CD4-positive, alpha-beta T cell treated with Interleukin-6 at 100 ng/mL for 8 hours (primary cell): ENCODE results near the gene OPCML.

Experiments
- DNase-seq: peaks from one replicate; pipeline ENCODE4 v3.0.0-alpha.2; 2020; ENCODE audit warnings: mixed read lengths, low spot score

Gene OPCML

DNA sequence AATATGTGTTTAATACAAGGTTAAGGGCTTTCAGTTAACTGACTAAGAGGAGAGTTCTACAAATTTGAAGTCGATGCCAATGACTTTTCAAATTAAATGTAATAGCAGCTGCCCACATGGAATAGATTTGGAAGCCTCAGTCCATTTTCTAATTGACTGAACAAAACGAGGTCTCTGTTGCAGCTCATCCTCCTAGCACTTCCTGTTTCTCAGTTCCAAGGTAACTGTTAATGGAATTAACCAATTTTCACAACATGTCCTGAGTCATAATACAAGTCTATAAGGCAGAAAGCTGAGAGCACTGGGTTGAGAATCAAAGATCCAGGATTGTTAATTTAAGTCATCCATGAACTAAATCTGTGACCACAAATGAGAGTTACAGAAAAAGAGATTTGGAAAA is 177.2 kb downstream of the OPCML start:
- DNase-seq = no peak

DNA sequence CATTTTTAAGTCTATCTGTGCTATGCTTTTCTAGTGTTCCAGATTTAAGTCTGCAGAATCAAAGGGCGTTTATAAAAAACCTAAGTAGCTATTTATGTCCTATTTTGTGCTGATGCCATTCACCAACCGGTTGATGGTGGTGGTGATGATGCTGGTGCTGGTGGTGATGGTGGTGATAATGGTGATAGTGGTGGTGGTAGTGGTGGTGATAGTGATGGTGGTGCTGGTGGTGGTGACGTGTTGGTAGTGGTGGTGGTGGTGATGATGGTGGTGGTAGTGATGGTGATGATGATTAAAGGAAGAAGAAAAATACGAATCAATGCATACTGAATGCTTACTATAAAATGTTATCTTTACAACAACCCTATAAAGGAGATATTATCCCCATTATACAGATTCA is 178.2 kb downstream of the OPCML start:
- no peak for DNase-seq

DNA sequence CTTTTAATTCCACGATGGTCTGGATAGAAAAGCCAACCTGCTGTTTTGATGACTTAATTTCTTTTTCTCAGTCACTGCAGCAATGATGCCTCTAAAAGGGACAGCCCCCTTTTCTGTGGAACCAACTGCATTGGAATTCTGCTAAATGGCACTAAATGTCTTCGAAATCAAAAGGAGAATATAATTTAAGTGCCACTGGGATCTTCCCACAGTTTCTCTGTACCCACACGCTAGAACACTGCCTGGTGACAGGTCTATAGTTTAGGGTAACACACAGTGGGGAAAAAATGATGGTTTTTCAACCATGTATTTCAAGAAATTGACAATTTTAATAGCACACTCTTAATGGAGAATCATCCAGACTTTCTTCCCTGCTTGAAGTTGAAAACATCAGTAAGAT is 182.3 kb downstream of the OPCML start:
- no peak for DNase-seq

DNA sequence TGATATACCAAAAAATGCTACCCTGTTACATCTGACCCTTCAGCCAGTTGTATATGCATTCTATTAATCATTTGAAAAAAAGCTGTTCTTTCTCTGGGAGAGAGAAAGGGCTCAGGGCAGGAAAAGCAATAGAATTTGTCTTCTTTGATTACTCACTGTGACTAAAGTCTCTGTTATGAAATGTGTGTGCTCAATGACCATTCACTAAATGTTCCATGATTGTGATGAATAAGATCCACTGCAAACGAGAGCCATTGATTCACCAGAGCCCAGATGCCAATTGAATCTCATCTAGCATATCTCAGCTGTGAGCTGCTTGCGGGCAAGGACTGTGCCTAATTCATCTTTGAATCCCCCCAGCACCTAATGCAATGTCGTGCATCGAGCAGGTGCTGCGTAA is 184.3 kb downstream of the OPCML start:
- no peak for DNase-seq

DNA sequence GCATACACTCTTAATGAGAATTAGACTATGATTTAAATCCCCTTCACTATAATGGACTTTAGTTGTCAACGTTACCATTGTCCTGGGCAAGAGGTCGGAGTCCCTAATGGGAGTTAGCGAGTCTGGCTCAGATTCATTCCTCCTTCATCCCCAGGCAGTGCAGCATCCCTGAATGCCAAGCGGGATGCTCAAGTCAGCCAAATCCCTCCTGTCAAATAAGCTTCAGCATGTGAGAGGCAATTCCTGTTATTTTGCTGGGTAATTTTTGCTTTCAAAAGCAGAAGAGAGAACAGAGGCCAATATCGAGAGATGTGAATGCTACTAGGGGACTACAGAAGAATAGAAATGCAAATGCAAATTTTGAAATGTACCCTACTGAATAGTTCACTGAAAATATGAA is 186.2 kb downstream of the OPCML start:
- no peak for DNase-seq

DNA sequence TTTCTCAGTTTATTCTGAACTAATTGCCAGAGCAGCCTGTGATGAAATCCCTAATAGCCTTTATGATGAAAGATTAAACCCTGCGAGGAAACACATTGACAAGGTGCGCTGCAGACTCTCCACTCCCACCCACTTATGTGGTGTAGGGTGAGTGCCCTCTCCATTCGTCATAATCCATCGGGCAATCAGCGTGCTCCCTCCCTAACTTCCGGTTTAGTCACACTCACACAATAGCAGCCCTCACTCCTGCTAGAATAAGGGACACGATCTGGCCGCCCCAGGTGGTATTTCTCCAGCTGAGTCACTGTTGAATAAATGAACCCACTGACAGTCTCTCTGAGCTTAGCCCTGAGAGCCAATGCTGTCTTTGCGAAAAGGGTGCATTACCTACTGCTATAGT is 188.3 kb downstream of the OPCML start:
- DNase-seq = no peak

DNA sequence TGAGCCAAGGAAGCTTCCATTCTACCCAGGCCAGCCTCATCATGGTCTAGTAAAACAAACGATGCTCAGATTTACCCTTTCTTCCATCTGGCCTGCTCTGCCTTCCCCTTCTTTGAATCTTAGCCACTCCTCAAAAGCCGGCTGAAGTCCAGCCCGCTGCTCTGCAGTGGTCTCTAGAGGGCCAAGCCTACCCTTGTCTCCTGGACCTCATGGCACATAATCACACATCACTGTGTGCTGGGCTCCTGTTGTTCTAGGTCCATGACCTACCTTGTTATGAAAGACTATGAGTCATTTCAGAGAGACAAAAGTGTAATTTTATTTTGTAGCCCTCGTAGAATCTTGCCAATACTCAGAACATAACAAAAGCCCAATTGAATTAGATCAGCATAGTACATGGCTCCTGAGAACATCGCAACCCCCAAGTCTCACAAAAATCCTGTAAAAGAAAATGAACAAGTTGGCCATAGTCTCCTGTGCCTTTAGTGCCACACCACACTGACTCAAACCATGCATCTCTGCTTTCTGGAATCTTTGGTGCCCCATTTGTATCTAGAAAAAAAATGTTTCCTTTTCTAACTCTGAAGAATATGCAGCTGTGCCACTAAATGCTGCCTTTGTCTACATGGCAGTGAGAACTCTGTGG is 192.7 kb downstream of the OPCML start:
- no peak for DNase-seq

DNA sequence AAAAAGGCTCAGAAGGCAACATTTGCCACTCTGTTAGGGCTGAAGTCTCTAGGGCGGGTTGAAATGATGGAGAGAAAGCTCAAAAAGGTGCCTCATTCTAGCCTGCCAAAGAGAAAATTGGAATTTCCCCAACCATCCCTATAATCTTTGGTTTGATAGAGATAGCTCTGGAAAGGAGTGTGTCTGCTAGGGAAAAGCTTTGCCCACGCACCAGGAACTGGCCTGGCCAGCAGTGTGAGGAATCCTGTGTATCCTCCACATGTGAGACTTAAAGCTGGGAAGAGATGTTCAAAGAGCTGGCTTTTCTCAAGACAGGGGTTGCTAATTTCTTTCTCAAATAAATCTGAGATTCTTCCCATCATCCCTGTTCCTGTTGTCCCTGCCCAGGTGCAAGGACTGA is 193.7 kb downstream of the OPCML start:
- DNase-seq = no peak

DNA sequence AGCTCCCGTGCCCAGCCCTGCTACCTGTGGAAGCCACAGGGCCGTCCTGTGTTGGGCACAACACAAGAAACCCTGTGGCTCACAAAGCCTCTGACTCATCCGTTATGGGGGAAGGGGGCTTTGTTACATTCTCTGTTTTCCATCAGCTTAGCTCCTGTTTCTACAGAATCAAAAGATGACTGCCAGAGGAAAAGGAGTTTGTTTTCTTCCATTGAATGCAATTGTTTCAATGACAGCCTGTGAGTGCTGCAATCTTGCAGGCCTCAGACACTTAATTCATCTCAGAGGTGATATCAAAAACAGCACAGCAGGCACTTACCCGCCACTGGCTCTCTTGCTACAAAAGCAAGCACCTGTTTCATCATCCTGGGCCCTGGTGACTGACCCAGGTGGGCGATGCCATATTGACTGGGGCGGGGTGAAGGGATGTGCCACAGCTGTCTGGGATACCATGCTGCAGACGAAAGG is 194.3 kb downstream of the OPCML start:
- DNase-seq = no peak

DNA sequence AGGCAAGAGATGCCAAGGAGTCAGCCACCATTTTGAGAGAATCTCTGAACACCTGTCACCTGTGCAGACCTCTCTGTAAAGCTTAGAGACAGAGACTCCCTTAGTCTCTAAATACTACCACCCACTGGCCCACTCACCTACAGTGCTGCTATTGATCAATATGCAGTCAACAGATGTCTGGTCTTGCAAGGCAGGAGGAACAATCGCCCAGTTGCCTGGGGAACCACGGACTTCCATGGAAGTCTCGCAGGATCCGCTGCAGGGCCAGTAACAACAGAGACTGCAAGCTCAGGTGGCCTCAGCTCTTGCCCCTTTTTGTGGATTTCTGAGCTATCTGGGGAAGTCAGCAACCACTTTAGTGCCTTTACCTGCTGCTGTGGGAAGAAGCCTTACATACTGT is 195.1 kb downstream of the OPCML start:
- no peak for DNase-seq

DNA sequence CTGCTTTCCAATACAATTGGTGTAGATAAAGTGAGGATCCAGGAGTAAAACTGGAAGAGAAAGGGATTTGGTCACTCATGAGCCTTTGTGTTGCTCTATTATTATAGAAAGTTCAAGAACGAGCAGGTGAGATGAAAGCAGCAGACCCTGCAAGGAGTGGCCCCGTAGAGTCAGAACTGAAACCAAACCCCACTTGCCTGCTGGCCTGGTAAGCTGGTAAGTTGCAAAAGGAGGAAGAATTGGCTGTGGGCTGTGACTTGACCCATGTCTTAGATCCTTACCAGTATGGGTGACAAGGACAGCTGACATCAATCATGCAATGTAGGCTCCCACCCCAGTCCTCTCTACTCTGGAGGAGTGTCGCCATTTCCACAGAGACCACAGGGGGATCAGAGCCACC is 201.3 kb downstream of the OPCML start:
- DNase-seq = no peak

DNA sequence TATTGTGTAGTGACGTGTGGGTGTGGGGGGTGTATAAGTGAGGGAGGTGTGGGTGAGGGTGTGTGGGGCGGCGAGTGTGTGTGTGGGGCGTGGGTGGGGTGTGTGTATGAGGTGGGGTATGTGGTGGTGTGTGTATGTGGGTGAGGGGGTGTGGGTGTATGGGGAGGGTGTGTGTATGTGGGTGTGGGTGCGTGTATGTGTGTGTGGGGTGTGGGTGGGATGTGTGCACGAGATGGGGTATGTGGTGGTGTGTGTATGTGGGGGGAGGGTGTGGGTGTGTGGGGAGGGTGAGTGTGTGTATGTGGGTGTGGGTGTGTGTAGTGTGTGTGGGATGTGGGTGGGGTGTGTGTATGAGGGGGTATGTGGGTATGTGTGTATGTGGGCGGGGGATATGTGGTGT is 205.5 kb downstream of the OPCML start:
- no peak for DNase-seq

DNA sequence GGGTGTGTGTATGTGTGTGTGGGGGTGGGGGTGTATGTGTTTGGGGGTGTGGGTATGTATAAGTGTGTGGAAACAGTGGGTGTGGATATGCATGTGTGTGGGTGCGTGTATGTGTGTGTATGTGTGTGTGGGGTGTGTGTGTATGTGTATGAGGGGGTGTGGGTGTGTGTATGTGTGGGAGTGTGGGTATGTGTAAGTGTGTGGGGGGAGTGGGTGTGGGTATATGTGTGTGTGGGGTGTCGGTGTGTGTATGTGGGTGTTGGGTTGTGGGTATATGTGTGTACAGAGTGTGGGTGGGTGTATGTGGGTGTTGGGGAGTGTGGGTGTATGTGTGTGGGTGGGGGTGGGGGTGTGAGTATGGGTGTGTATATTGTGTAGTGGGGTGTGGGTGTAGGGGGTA is 206.0 kb downstream of the OPCML start:
- DNase-seq = no peak

DNA sequence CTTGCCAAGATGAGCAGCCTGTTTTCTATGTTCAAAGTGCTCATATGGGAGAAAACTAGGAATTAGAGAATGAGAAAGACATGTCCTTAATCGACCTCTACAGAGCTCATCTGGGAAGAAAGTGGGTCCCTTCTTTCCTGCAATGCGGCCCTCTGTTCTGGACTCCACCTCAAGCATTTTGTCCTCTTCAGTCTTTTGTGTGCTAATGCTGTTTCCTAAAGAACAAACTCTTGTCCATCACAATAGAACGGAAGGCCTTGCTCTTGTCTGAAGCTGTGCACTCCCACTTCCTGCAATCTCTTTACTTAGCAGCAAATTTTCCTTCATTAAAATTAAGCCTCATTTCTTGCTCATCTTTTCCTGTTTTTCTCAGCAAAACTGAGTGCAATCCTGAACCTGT is 206.6 kb downstream of the OPCML start:
- no peak for DNase-seq

DNA sequence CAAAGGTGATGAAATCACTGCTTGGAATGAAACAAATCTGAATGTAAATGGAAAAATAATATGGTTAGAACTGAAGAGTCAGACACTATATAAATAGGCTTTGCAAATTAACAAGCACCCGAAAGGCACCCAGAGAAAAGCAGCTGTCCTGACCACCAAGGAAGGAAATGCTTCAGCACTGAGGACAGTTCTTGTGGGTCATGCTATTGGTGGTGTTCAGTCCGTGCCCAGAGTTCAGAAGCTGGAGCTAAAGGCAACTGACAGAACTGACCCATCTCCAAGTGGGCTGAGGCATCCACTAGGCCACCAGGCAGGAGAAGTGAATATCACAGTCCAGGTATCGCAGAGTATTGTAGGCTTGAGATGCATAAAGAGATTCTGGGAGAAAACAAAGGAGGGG is 208.9 kb downstream of the OPCML start:
- no peak for DNase-seq

DNA sequence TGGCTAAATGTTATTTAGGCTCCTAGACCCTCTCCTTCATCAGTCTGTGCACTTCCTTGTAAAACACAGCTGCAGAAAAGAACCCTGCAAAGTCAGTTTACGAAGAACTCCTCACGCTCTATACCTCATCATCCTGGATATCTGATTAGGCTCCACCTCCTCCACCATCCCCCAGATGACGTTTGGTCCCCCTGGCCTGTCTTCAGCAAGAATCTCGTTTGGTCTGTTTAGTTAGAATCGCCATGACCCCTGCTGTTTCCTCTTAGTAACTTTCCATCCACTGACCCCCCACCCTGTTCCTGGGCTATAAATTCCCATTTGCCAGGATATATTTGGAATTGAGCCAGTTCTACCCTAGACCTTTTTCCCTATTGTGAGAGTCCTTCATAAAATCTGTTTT is 214.1 kb downstream of the OPCML start:
- DNase-seq = no peak

DNA sequence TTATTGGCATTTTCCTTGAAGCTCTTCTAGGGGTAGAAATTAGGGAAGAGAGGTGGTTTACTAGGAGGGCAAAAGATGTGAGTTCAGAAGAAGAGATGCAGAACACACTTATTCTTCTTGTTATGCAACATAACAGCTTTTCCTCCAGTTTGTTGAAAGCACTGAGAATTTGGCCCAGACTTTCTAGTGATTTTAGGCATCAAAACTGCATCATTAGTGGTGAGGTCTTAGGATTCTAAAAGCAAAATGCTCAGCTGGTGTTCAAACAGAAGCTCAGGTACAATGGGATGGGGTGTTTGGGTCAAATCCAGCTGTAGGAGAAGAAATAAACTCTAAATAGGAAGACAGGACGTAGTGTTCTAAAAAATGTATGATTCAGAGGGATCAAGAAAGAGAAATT is 221.1 kb downstream of the OPCML start:
- no peak for DNase-seq

DNA sequence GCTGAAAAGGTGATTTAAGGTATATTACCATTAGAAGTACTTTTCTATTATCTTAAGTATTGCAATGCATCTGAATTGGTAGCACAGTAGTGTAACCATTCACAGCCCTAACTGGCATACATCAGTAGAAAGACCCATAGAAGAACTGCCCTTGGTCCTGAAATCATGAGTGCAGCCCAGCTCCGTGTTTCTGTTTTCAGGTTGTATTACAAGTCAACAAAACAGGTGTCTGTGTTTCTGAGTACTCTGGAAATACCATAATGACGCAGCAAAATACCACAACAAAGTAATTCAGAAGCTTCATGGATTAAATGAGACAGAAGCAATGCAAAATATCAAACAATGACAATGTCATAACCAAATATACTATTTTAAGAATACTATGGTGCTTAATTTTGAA is 226.3 kb downstream of the OPCML start:
- no peak for DNase-seq

DNA sequence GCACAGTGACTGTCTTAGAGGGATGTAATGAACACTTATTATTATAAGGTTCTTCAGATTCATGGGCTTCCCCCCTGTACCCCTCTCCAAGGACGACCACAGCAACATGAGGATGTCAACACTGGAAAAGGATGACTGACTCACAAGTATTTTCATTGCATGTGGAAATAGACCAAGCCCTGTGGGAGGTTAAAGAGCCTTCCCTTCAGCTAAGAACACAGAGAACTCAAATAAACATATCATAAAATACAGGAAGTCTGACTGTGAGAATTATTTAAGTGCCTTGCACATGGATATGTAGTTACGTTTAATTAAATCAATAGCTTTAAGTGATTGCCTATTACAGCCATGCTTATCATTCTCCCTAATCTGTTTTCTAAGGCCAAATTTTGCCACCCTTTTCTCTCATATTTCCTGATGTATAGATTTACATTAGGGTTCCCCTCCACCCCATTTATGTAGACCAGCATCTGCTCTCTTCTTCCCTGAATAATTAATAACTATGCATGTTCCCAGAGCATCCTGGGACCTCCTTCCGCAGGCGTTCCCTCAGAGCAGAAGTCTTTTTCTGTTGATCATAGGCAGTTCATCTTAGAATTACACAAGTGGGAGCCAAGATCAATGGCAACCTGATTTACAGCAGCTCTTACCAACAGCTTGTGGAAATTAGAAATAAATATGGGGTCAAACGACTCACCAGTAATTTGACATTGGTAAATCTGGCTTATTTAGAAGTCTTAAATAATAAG is 226.9 kb downstream of the OPCML start:
- no peak for DNase-seq

DNA sequence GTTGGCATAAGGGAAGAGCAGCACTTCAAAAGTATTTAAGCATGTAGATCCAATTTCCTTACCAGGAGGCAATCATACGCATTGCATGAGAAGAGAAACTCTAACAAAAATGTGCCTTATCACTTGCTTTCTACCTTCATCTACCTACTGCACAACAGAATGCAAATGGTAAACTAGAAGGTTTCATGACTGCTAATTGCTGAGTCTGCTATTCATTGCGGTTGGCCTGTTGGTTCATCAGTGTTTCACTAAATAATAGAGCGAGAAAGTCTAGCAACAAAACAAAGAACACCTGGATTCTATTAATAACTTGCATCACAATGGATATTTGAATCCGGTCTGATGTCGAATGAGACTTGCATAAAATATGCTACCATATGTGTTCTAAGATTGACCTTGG is 229.0 kb downstream of the OPCML start:
- no peak for DNase-seq

DNA sequence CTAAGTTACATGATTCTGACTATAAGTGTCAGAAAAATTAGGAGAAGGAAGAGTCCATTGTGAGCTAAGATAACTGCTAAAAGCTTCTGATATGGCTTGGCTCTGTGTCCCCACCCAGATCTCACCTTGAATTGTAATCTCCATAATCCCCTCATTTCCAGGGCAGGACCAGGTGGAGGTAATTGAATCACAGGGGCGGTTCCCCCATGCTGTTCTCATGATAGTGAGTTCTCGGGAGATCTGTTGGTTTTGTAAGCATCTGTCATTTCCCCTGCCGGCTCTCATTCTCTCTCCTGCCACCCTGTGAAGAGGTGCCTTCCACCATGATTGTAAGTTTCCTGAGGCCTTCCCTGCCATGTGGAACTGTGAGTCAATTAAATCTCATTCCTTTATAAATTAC is 230.2 kb downstream of the OPCML start:
- no peak for DNase-seq

DNA sequence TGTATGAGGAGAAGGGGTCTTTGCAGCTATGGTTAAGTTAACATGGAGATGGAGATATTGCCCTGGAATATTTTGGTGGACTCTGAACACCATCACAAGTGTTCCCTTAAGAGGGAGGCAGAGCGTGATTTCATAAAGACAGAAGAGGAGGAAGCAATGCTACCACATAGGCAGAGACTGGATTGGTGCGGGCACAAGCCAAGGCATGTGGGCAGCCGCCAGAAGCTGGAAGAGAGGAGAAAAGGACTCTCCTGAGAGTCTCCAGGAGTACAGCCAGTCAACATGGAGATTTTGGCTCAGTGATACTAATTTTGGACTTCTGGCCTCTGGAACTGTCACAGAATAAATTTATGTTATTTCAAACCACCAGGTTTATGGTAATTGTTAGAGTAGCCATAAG is 231.6 kb downstream of the OPCML start:
- DNase-seq = no peak

DNA sequence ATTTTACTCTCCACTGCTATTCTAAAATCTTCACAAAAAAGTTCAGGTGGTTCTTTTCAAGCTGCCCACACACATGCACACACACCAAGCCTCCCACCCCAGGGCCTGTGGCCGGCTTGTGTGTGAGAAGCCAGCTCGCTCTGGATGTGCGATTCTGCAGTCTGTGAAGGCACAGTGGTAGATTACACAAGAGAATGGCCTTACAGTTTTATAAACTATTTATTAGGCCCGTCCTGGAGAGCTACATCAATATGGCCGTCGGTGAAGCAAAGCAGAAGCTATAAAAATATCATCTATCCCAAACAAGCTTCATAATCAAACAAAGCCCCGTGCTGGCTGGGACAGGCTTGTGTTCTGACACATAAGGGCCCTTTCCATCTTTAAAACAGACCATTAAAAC is 240.5 kb downstream of the OPCML start:
- DNase-seq = no peak

DNA sequence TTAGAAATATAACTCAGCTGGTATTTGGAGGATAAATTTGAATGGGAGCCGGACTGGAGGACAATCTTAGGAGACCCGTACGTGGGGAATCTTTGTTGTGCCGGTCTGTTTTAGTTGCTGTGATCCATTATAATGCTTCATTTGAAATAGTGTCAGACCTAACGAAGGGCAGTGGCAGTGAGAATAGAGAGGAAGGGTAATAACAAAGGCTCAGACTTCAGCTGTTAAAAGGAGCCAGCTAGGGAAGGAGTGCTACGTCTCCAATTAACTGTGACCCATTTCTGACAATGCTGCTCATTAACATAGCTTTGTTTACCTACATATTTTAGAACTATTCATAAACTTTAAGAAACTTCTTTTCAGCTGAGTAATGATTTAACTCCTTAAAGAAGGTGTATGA is 246.9 kb downstream of the OPCML start:
- no peak for DNase-seq
